C4-2B (cell line): Measurements from ENCODE around the gene KRTAP4-5.
"Not testable (repeated sequence)": the region's sequence is repeated elsewhere in the genome, so short reads cannot be mapped to it uniquely, and the experiment has no call there.

Experiments
- CTCF ChIP-seq: fragments of 450-650 bp; conservative IDR thresholded peaks from 2 replicates; pipeline ENCODE4 v1.5.1; 2017; ENCODE audit warnings: mild to moderate bottlenecking
- ZFX ChIP-seq: fragments of 450-650 bp; IDR thresholded peaks from 2 replicates; pipeline ENCODE4 v1.6.1; 2017

- TF ChIP-seq CTCF, ZFX: not testable (repeated sequence)
Observed at GRCh38 chr17:41104386-41105038, 45.1 kb downstream of the KRTAP4-5 start.
